NCI-H1048 (cell line): ENCODE measurements around the gene TMEM98.
"Not testable (repeated sequence)": the region's sequence is repeated elsewhere in the genome, so short reads cannot be mapped to it uniquely, and the experiment has no call there.

Experiments
- DNase-seq: peaks from one replicate; lab custom pipeline; 2025; lab: John Stamatoyannopoulos, UW

The TMEM98 gene

DNA sequence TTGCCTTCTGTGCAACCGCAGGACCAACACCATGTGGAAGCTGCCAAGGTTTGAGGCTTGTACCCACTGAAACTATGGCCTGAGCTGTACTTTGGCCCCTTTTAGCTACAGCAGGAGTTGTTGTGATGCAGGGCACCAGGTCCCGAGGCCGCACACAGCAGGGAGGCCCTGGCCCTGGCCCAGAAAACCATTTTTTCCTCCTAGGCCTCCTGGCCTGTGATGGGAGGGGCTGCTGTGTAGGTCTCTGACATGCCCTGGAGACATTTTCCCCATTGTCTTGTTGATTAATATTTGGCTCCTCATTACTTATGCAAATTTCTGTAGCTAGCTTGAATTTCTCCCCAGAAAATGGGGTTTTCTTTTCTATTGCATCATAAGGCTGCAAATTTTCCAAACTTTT is 53.7 kb downstream of the TMEM98 start:
- not testable (repeated sequence) for DNase-seq

- DNase-seq: no peak
Measured at GRCh38 chr17:32985050-32985756, 57.2 kb downstream of the TMEM98 start.

DNA sequence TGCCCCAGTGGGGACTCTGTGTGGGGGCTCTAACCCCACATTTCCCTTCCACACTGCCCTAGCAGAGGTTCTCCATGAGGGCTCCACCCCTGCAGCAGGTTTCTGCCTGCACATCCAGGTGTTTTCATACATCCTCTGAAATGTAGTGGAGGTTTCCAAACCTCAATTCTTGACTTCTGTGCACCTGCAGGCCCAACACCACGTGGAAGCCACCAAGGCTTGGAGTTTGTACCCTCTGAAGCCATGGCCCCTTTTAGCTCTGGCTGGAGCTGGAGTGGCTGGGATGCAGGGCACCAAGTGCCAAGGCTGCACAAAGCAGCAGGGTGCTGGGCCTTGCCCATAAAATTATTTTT is 59.5 kb downstream of the TMEM98 start:
- DNase-seq: not testable (repeated sequence)

- DNase-seq: not testable (repeated sequence)
Measured at GRCh38 chr17:32987868-32988267, 59.9 kb downstream of the TMEM98 start.

- no peak for DNase-seq
Measured at GRCh38 chr17:32988481-32989101, 60.6 kb downstream of the TMEM98 start.

GRCh38 chr17:32992321-32993033 is 64.5 kb downstream of the TMEM98 start:
- DNase-seq: no peak

- no peak for DNase-seq
Measured at GRCh38 chr17:32993977-32994376, 66.0 kb downstream of the TMEM98 start.
